GM04504 (cell line): ENCODE data around the gene MRPL38.

ENCODE experiments used
- DNase-seq: peaks from one replicate; pipeline ENCODE4 v3.0.0-alpha.2; 2012; ENCODE audit warnings: low read depth

MRPL38 gene

GRCh38 chr17:75904749-75905521, at the start of gene MRPL38:
Gene MRPL38 (minus strand): TSS chr17:75904884. CDS start chr17:75904875, 9 bp downstream.
- DNase-seq, result peak; percentile 90

DNA sequence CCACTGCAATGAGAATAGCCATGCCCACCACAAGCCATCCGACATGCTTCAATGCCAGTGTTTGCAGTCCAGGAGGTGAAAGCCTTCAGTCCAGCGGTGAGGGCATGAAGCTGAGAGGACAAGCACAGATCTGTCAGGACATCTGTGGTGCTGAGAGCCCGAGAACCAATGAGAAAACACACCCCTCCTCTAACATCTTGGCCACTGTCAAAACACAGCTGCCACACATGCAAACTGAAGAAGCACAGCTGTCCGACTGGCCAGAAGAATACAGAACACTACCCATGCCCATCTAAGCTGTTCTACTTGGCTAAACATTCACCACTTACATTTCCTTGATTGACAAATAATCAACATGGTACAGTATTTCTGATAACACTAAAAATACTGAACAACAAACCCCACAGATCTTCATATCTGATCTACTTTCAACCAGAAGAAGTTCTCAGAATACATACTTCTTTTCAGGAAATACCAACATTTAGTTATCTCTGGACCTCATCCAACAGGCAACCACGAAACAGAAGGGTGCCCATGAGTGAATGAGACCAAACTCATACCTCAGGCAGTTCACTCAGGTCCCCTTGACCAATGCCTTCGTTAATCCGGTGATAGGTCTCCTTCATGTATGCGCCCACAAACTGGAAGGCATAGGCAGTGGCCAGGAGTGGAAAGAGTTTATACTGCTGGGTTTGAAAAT, 46.3 kb upstream of the MRPL38 start:
- no peak for DNase-seq

DNA sequence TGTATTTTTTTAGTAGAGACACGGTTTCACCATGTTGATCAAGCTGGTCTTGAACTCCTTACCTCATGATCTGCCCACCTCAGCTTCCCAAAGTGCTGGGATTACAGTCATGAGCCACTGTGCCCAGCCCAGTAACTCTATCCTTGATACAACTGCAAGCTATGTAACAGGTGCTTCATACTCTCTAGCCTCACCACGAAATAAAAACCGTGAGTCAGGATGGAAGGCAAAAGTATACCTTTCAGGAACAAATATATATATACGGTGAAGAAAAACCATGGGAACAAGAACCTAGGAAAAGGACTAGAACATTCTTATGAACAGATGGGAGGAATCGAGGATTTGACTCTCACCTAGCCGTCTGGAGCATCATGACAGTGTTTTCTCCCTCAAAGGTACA, 45.7 kb upstream of the MRPL38 start:
- DNase-seq, result no peak

- no peak for DNase-seq
These were observed 40.5 kb upstream of the MRPL38 start for GRCh38 chr17:75945211-75945610.

GRCh38 chr17:75943491-75943890, 38.8 kb upstream of the MRPL38 start:
- DNase-seq, result no peak

GRCh38 chr17:75942473-75942872, 37.8 kb upstream of the MRPL38 start:
- DNase-seq, result no peak

- DNase-seq, result no peak
These were observed 36.7 kb upstream of the MRPL38 start for GRCh38 chr17:75941442-75941819.

- DNase-seq, result peak; percentile 92
These were observed 36.2 kb upstream of the MRPL38 start, which contains the start of gene FBF1 for GRCh38 chr17:75940727-75941441. Gene FBF1 (minus strand): TSS chr17:75941042. CDS start chr17:75938149, 2,893 bp downstream.

DNA sequence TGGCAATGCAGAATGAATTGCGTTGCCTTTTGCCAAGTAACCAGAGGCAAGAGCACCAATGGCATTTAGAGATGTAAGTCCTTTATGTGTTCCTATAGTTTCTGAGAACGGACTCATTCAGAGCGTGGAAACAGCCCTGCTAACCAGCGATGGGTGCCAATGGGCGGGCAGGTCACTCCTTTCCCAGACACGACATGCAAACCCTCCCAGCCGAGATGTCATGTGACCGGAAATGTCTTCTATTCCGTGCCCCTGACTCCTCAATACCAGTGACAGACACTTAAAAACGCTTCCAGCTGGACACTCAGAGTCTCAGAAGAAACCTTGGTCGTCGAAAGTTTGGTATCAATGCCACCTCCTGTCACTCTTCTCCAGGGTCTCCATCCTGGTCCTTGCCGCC, 33.0 kb upstream of the MRPL38 start:
- no peak for DNase-seq

DNA sequence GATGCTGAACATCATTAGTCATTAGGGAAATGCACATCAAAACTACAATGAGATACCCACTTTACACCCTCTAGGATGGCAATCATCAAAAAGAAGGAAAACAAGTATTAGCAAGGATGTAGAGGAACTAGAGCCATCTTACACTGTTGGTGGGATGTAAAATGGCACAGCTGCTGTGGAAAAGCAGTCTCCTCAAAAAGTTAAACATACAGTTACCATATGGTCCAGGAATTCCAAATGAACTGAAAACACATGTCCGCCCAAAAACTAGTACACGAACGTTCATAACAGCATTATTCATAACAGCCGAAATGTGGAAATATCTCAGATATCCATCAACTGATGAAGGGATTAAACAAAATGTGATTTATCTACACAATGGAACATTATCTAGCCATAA, 29.1 kb upstream of the MRPL38 start:
- DNase-seq, result no peak

DNA sequence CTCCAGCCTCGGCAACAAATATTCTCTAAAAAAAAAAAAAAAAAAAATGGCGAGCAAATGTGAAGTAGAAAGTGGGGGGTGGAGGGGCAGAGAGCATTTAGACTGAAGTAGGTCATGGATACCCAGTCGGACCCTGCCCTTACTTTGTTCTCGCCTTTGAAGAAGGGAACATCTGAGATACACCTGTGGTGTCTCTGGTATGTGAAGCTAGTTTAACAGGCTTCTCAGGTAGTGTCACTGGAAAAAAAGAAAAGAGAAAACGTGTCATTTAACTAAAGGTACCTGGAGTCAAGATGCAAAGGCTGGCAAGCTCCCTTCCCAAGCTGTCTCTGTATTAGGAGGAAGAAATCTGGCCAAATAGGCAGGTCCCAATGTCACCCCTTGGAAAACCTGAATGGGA, 28.2 kb upstream of the MRPL38 start:
- DNase-seq, result no peak

DNA sequence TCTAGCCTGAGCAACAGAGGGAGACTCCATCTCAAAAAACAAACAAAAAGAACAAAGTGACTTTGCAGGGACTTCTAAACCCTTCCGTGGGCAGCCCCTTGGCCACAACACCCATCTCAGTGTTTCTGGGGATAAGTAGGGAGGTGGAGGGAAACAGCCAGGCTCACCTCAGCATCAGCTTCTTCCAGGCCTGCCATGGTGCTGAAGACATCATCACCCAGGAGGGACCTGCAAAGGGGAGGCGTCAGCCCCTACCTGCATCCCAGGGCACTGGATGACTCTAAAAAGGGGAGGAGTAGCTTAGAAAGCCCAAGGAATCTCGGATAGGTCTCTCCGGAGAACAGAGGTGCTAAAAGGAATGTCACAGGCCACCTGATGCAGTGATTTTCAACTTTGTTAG, 26.4 kb upstream of the MRPL38 start:
- no peak for DNase-seq

DNA sequence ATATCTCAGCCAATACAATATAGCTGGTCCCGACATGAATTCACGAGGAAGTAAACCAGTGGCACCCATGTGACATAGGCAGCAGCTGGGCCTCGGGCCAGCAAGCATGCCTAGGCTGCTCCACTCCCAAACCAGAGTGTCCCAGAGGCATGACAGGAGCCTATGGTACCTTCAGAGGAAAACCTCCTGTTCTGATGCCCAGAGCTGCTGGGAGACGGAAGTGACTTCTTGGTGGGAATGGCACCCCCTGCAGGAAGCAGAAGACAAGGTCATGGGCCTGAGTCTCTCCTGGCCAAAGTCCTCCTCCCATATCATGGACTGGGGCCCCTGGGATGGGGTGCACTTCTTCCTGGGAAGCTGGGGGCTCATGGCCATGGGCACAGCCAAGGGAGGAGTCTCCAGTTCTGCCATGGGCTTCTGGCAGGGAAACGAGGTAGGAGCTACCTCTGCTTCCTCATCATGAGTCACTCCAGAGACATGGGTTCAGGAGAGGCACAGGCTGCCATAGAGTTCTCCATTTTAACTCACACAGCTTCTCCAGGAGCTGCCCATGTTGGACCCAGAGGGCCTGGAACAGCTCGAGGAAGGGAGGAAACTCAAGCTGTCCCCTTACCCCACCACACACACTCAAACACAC, 22.7 kb upstream of the MRPL38 start:
- DNase-seq, result no peak

- DNase-seq, result no peak
These were observed 21.8 kb upstream of the MRPL38 start for GRCh38 chr17:75926456-75926855.

GRCh38 chr17:75925912-75926311, 21.2 kb upstream of the MRPL38 start:
- DNase-seq, result no peak

DNA sequence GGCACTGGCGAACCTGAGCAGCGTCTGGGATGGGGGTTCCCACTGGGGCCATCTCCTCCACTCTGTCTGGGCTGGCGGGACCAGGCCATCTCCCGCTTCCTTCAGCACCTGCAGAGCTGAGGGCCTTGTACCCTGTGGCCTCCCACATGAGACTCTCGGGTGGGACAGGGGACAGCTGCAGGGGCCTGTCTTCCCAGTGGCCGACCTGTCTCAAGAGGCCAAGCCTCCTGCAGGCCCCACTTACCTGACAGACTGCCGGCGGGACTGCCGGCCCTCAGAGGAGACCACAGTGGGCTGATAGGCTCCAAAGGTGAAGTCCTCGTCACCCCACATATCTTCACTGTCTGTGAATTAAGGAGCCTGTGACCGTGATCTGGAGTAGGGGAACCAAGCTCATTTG, 20.4 kb upstream of the MRPL38 start:
- no peak for DNase-seq

- no peak for DNase-seq
These were observed 18.5 kb upstream of the MRPL38 start for GRCh38 chr17:75922963-75923874.

GRCh38 chr17:75922173-75922961, 17.7 kb upstream of the MRPL38 start:
- DNase-seq, result no peak

DNA sequence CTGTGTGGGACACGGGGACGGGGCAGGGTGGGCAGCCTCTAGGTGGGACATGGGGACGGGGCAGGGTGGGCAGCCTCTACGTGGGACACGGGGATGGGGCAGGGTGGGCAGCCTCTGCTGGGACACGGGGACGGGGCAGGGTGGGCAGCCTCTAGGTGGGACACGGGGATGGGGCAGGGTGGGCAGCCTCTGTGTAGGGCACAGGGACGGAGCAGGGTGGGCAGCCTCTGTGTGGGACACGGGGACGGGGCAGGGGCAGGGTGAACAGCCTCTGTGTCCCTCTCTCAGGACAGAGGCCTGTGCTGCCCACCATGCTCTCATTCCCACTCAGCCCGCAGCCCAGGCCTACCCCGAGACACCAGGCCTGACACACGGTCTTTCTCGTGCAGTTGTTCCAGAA, 16.9 kb upstream of the MRPL38 start:
- DNase-seq, result no peak

GRCh38 chr17:75920045-75920560, 15.4 kb upstream of the MRPL38 start:
- no peak for DNase-seq
